GM12864 (cell line): ENCODE measurements around the gene TGFBR1.

ENCODE experiments used
- DNase-seq: peaks from one replicate; pipeline ENCODE4 v3.0.0-alpha.2; 2011; ENCODE audit warnings: low read depth
- H3K4me3 ChIP-seq: 2 replicates; pipeline ENCODE4 v1.5.1; 2011; ENCODE audit warnings: mild to moderate bottlenecking, low read depth, low read length, control low read depth
- CTCF ChIP-seq: IDR thresholded peaks from 2 replicates; pipeline ENCODE4 v1.5.1; 2011; ENCODE audit warnings: low read depth, mild to moderate bottlenecking, moderate library complexity, low read length, control low read depth, inconsistent platforms; ENCODE audit errors: missing control alignments

The TGFBR1 gene

GRCh38 chr9:99070681-99071080 lies 34.2 kb upstream of the TGFBR1 start:
- no peak overlapping the region for H3K4me3 ChIP-seq
- no peak for DNase-seq
- no peak for TF ChIP-seq CTCF

- no peak overlapping the region for H3K4me3 ChIP-seq
- TF ChIP-seq CTCF = no peak
- no peak for DNase-seq
Observed at GRCh38 chr9:99071313-99072039, 33.4 kb upstream of the TGFBR1 start.

- DNase-seq = no peak
- H3K4me3 ChIP-seq = no peak overlapping the region
- TF ChIP-seq CTCF = no peak
Observed at GRCh38 chr9:99072040-99072394, 32.9 kb upstream of the TGFBR1 start.

GRCh38 chr9:99073347-99073746 lies 31.6 kb upstream of the TGFBR1 start:
- no peak for DNase-seq
- TF ChIP-seq CTCF = no peak
- no peak overlapping the region for H3K4me3 ChIP-seq

- no peak for TF ChIP-seq CTCF
- no peak overlapping the region for H3K4me3 ChIP-seq
- no peak for DNase-seq
Observed at GRCh38 chr9:99073985-99074901, 30.7 kb upstream of the TGFBR1 start.

GRCh38 chr9:99074902-99075245 lies 30.0 kb upstream of the TGFBR1 start:
- no peak overlapping the region for H3K4me3 ChIP-seq
- DNase-seq = no peak
- TF ChIP-seq CTCF = no peak
